Testis (tissue), 2 donors: Measurements from ENCODE around the gene CCDC137.

ENCODE experiments used
- POLR2A ChIP-seq: fragments of 450-650 bp; IDR thresholded peaks from one replicate; pipeline ENCODE4 v1.6.1; 2017; ENCODE audit warnings: antibody characterized with exemption, mild to moderate bottlenecking, moderate library complexity
- TF ChIP-seq, protein P1 (sequence below), 3 experiments: fragments of 450-650 bp in 2 of 3; fragments of 200-600 bp in 1 of 3; sonication (generic) in 1 of 3; IDR thresholded peaks; one replicate each; pipeline ENCODE4 v1.5.1; 2016 to 2019; ENCODE audit warnings: antibody characterized with exemption in 3 of 3, mild to moderate bottlenecking in 2 of 3, moderate library complexity in 1 of 3

DNA sequence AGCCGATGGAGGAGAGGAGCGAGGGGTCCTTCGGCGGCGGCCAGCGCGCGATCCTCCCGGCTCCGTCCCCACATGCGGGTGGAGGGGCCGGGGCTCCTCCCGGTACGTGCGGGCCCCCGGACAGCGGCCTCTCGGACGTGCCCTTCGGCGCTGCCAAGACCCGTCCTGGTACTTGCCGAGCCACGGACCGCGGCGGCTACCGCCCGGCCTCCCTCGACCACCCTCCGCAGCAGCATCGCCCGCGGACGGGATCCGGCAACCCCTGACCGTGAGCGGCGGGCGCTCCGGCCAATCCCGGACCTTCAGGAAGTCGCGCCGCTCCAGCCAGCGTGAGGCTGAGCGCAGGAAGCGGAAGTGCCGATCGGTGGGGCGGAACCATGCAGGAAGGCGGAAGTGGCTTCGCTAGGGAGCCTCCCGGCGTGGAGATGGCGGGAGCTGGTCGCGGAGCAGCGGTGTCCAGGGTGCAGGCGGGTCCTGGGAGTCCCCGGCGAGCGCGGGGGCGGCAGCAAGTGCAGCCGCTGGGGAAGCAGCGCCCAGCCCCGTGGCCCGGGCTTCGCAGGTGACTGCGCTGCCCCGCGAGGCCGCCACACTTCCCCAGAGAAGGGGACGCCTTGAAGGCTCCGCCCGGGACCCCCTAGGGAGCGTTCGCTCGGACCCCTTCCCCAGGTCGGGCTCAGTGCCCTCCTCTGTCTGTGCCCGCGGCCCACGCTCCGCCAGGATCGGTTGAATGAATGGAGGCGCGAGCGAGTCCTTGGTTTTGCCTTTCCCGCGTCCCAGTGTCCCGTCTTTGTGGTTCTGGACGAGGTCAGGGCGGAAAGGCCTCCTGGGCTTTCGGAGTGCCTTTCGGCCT, at the start of gene CCDC137, which contains the start of gene OXLD1:
- peak; percentile 52 for TF ChIP-seq POLR2A
- TF ChIP-seq, protein P1, sequence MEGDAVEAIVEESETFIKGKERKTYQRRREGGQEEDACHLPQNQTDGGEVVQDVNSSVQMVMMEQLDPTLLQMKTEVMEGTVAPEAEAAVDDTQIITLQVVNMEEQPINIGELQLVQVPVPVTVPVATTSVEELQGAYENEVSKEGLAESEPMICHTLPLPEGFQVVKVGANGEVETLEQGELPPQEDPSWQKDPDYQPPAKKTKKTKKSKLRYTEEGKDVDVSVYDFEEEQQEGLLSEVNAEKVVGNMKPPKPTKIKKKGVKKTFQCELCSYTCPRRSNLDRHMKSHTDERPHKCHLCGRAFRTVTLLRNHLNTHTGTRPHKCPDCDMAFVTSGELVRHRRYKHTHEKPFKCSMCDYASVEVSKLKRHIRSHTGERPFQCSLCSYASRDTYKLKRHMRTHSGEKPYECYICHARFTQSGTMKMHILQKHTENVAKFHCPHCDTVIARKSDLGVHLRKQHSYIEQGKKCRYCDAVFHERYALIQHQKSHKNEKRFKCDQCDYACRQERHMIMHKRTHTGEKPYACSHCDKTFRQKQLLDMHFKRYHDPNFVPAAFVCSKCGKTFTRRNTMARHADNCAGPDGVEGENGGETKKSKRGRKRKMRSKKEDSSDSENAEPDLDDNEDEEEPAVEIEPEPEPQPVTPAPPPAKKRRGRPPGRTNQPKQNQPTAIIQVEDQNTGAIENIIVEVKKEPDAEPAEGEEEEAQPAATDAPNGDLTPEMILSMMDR (IDR thresholded peaks at IDR 0.05) = no peak
